HG03139 (cell line): ENCODE measurements around the gene BMP4.
"Not testable (repeated sequence)": the region's sequence is repeated elsewhere in the genome, so short reads cannot be mapped to it uniquely, and the experiment has no call there.

Source experiments
- ATAC-seq: cut with Tn5 transposase; IDR thresholded peaks from one replicate; pipeline ENCODE4 v1.9.1; 2021; ENCODE audit not compliant: unreplicated experiment

The BMP4 gene

GRCh38 chr14:53956427-53957201, at the start of gene BMP4:
BMP4 (minus strand) TSS chr14:53956825; CDS start chr14:53952222, 4,603 bp downstream.
- no peak for ATAC-seq

GRCh38 chr14:54003064-54003463, 46.4 kb upstream of the BMP4 start:
- no peak for ATAC-seq

- ATAC-seq: no peak
These were observed 46.0 kb upstream of the BMP4 start for GRCh38 chr14:54002653-54003052.

GRCh38 chr14:54001189-54001878, 44.7 kb upstream of the BMP4 start:
- no peak for ATAC-seq

GRCh38 chr14:54000341-54000811, 43.8 kb upstream of the BMP4 start:
- ATAC-seq: no peak

GRCh38 chr14:53999061-53999488, 42.5 kb upstream of the BMP4 start:
- no peak for ATAC-seq

GRCh38 chr14:53996041-53996440, 39.4 kb upstream of the BMP4 start:
- ATAC-seq: no peak

GRCh38 chr14:53993920-53994607, 37.4 kb upstream of the BMP4 start:
- ATAC-seq: no peak

GRCh38 chr14:53990978-53991377, 34.4 kb upstream of the BMP4 start:
- ATAC-seq: no peak

- ATAC-seq: not testable (repeated sequence)
These were observed 30.1 kb upstream of the BMP4 start for GRCh38 chr14:53986718-53987117.

- not testable (repeated sequence) for ATAC-seq
These were observed 28.3 kb upstream of the BMP4 start for GRCh38 chr14:53984958-53985357.

- no peak for ATAC-seq
These were observed 26.5 kb upstream of the BMP4 start for GRCh38 chr14:53983112-53983511.

GRCh38 chr14:53982546-53982945, 25.9 kb upstream of the BMP4 start:
- ATAC-seq: no peak

- no peak for ATAC-seq
These were observed 23.4 kb upstream of the BMP4 start for GRCh38 chr14:53979747-53980642.

GRCh38 chr14:53979113-53979681, 22.6 kb upstream of the BMP4 start:
- ATAC-seq: no peak

- ATAC-seq: no peak
These were observed 21.6 kb upstream of the BMP4 start for GRCh38 chr14:53978194-53978593.

GRCh38 chr14:53975444-53975843, 18.8 kb upstream of the BMP4 start:
- ATAC-seq: no peak

GRCh38 chr14:53971521-53971920, 14.9 kb upstream of the BMP4 start:
- ATAC-seq: no peak

GRCh38 chr14:53969326-53969725, 12.7 kb upstream of the BMP4 start:
- ATAC-seq: no peak

- ATAC-seq: no peak
These were observed 12.1 kb upstream of the BMP4 start for GRCh38 chr14:53968726-53969125.
